SU-DHL-6 (cell line): ENCODE measurements around the gene ZNF629.

Source experiments
- EZH2phosphoT487 ChIP-seq: fragments of 200-600 bp; sonication (generic), shearing (Covaris generic); conservative IDR thresholded peaks from 2 replicates; pipeline ENCODE4 v1.6.1; 2018; ENCODE audit warnings: mild to moderate bottlenecking, antibody characterized with exemption, low read length, moderate library complexity, mixed read lengths
- TF ChIP-seq, protein P1 (sequence below): fragments of 200-600 bp; sonication (generic); IDR thresholded peaks from one replicate; pipeline ENCODE4 v1.5.1; 2017; ENCODE audit warnings: antibody characterized with exemption, mild to moderate bottlenecking, low read length, moderate library complexity; ENCODE audit not compliant: insufficient read depth, poor library complexity, severe bottlenecking

DNA sequence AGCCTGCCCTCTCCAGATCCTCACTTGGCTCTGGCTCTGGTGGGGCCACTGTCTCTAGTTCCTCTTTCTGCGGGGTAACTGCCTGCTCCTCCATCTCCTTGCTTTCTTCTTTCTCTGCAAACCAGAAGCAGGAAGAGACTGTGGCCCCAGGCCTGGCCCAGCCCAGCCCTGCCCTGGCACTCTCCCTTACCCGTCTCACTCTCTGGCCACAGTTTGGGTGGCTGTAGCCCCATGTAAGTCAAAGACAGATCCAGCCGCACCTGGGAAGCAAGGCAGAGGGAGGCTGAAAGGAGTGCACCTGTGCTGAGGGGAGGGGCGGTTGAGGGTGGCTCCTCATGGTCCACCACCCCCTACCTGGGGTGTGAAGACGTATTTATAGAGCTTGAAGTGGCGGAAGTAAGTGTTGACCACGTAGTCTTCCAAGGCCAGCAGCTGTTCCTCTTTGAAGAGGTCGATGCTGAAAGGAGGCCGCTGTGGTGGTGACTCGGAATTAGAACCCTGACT is 28.0 kb downstream of the ZNF629 start:
- TF ChIP-seq, protein P1, sequence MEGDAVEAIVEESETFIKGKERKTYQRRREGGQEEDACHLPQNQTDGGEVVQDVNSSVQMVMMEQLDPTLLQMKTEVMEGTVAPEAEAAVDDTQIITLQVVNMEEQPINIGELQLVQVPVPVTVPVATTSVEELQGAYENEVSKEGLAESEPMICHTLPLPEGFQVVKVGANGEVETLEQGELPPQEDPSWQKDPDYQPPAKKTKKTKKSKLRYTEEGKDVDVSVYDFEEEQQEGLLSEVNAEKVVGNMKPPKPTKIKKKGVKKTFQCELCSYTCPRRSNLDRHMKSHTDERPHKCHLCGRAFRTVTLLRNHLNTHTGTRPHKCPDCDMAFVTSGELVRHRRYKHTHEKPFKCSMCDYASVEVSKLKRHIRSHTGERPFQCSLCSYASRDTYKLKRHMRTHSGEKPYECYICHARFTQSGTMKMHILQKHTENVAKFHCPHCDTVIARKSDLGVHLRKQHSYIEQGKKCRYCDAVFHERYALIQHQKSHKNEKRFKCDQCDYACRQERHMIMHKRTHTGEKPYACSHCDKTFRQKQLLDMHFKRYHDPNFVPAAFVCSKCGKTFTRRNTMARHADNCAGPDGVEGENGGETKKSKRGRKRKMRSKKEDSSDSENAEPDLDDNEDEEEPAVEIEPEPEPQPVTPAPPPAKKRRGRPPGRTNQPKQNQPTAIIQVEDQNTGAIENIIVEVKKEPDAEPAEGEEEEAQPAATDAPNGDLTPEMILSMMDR: no peak
- no peak for TF ChIP-seq EZH2phosphoT487
